ENCODE results near the gene INPP5B.

INPP5B gene

GRCh38 chr1:37945251-37945650, 1.6 kb downstream of the INPP5B start:
- Histone ChIP-seq H3K4me3 (ENCODE audit: low read length) (no peak overlapping the region), H3K36me3 (replicated peaks; ENCODE audit: insufficient read depth, low read length) (no peaks in the 10 kb centered on the region), H3K4me2 (ENCODE audit: low read depth, low read length) (no peak overlapping the region)

GRCh38 chr1:37944816-37945215, 2.0 kb downstream of the INPP5B start:
- H3K79me2 ChIP-seq (ENCODE audit: low read length), result peaks cover 15% of the 10 kb centered on the region
- H2AFZ ChIP-seq (ENCODE audit: low read length), result no peak overlapping the region
- no peaks in the 10 kb centered on the region for H3K27me3 ChIP-seq (replicated peaks; ENCODE audit: insufficient read depth, low read length)
- no peak overlapping the region for H3K4me3 ChIP-seq (ENCODE audit: low read length)
- no peaks in the 10 kb centered on the region for H4K20me1 ChIP-seq (ENCODE audit: insufficient read depth, low read length)
- H3K9me2 ChIP-seq (replicated peaks; ENCODE audit: insufficient read depth, low read length), result no peaks in the 10 kb centered on the region
- H3K4me1 ChIP-seq (ENCODE audit: low read length), result peaks cover 11% of the 10 kb centered on the region
- no peaks in the 10 kb centered on the region for H3K36me3 ChIP-seq (replicated peaks; ENCODE audit: insufficient read depth, low read length)
- no peak overlapping the region for H3K4me2 ChIP-seq (ENCODE audit: low read depth, low read length)
- no peak overlapping the region for H3K27ac ChIP-seq (ENCODE audit: low read length)
- no peaks in the 10 kb centered on the region for H3F3A ChIP-seq (ENCODE audit: insufficient read depth, low read length)
- H3K9ac ChIP-seq (ENCODE audit: low read length), result no peak overlapping the region
- no peak for DNase-seq
- no peaks in the 10 kb centered on the region for H3K9me3 ChIP-seq (replicated peaks; ENCODE audit: insufficient read depth, low read length)
- TF ChIP-seq CTCF (IDR thresholded peaks at IDR 0.05; ENCODE audit: low read length) (no peak), EZH2 (optimal IDR thresholded peaks at IDR 0.05; ENCODE audit: low read depth, low read length) (no peak), EZH2phosphoT487 (IDR thresholded peaks at IDR 0.05; ENCODE audit: low read length) (no peak)

More at GRCh38 chr1:37945251-37945650, 1.6 kb downstream of the INPP5B start:
- no peak for TF ChIP-seq CTCF (IDR thresholded peaks at IDR 0.05; ENCODE audit: low read length)
- TF ChIP-seq EZH2 (optimal IDR thresholded peaks at IDR 0.05; ENCODE audit: low read depth, low read length), result no peak
- TF ChIP-seq EZH2phosphoT487 (IDR thresholded peaks at IDR 0.05; ENCODE audit: low read length), result no peak
- Histone ChIP-seq H4K20me1 (ENCODE audit: insufficient read depth, low read length) (no peaks in the 10 kb centered on the region), H3K27ac (ENCODE audit: low read length) (no peak overlapping the region), H3K27me3 (replicated peaks; ENCODE audit: insufficient read depth, low read length) (no peaks in the 10 kb centered on the region), H3K9ac (ENCODE audit: low read length) (no peak overlapping the region), H3K4me1 (ENCODE audit: low read length) (peaks cover 11% of the 10 kb centered on the region), H3K79me2 (ENCODE audit: low read length) (peaks cover 15% of the 10 kb centered on the region), H2AFZ (ENCODE audit: low read length) (no peak overlapping the region), H3F3A (ENCODE audit: insufficient read depth, low read length) (no peaks in the 10 kb centered on the region), H3K9me3 (replicated peaks; ENCODE audit: insufficient read depth, low read length) (no peaks in the 10 kb centered on the region), H3K9me2 (replicated peaks; ENCODE audit: insufficient read depth, low read length) (no peaks in the 10 kb centered on the region)
- DNase-seq, result no peak

- DNase-seq, result no peak
- peaks cover 11% of the 10 kb centered on the region for H3K4me1 ChIP-seq (ENCODE audit: low read length)
- TF ChIP-seq EZH2phosphoT487 (IDR thresholded peaks at IDR 0.05; ENCODE audit: low read length) (no peak), CTCF (IDR thresholded peaks at IDR 0.05; ENCODE audit: low read length) (no peak), EZH2 (optimal IDR thresholded peaks at IDR 0.05; ENCODE audit: low read depth, low read length) (no peak)
- no peaks in the 10 kb centered on the region for H4K20me1 ChIP-seq (ENCODE audit: insufficient read depth, low read length)
- H3F3A ChIP-seq (ENCODE audit: insufficient read depth, low read length), result no peaks in the 10 kb centered on the region
- H3K4me3 ChIP-seq (ENCODE audit: low read length), result no peak overlapping the region
- no peak overlapping the region for H2AFZ ChIP-seq (ENCODE audit: low read length)
- H3K27me3 ChIP-seq (replicated peaks; ENCODE audit: insufficient read depth, low read length), result no peaks in the 10 kb centered on the region
- H3K9me2 ChIP-seq (replicated peaks; ENCODE audit: insufficient read depth, low read length), result no peaks in the 10 kb centered on the region
- no peaks in the 10 kb centered on the region for H3K9me3 ChIP-seq (replicated peaks; ENCODE audit: insufficient read depth, low read length)
- H3K27ac ChIP-seq (ENCODE audit: low read length), result no peak overlapping the region
- H3K4me2 ChIP-seq (ENCODE audit: low read depth, low read length), result no peak overlapping the region
- no peak overlapping the region for H3K9ac ChIP-seq (ENCODE audit: low read length)
- peaks cover 15% of the 10 kb centered on the region for H3K79me2 ChIP-seq (ENCODE audit: low read length)
- no peaks in the 10 kb centered on the region for H3K36me3 ChIP-seq (replicated peaks; ENCODE audit: insufficient read depth, low read length)
These were observed 2.6 kb downstream of the INPP5B start for GRCh38 chr1:37944086-37944763.

Measured in MM.1S (cell line).